H9 (cell line): ENCODE data around the gene LIN54. TPM values are rescaled to one million over a fixed set of nuclear protein-coding genes. Genes with fewer than 3 reads are reported as not detected.

Experiments
- DNase-seq: peaks from one replicate; pipeline ENCODE4 v3.0.0-alpha.2; 2017
- H2AFZ ChIP-seq: one replicate; pipeline ENCODE4 v1.6.1; 2013; ENCODE audit warnings: mild to moderate bottlenecking, low read length, control low read depth, moderate library complexity
- H2AK5ac ChIP-seq: 2 replicates; pipeline ENCODE4 v1.6.1; 2013; ENCODE audit warnings: low read length, control low read depth, mixed read lengths; ENCODE audit not compliant: insufficient read length
- H2BK120ac ChIP-seq: one replicate; pipeline ENCODE4 v1.6.1; 2013; ENCODE audit warnings: low read depth, mild to moderate bottlenecking, low read length, control low read depth, inconsistent platforms; ENCODE audit not compliant: poor library complexity, severe bottlenecking
- H2BK12ac ChIP-seq: 2 replicates; pipeline ENCODE4 v1.6.1; 2013; ENCODE audit warnings: low read length, control low read depth, mixed read lengths, low read depth; ENCODE audit not compliant: insufficient read length
- H2BK15ac ChIP-seq: 2 replicates; pipeline ENCODE4 v1.6.1; 2013; ENCODE audit warnings: low read depth, low read length, control low read depth
- H2BK20ac ChIP-seq: one replicate; pipeline ENCODE4 v1.6.1; 2013; ENCODE audit warnings: low read depth, mild to moderate bottlenecking, low read length, control low read depth, inconsistent platforms; ENCODE audit not compliant: poor library complexity, severe bottlenecking
- H2BK5ac ChIP-seq: 2 replicates; pipeline ENCODE4 v1.6.1; 2013; ENCODE audit warnings: low read length, control low read depth, mixed read lengths; ENCODE audit not compliant: insufficient read length
- H3K14ac ChIP-seq: 2 replicates; pipeline ENCODE4 v1.6.1; 2013; ENCODE audit warnings: low read length, control low read depth; ENCODE audit not compliant: insufficient read depth
- H3K18ac ChIP-seq: 2 replicates; pipeline ENCODE4 v1.6.1; 2013; ENCODE audit warnings: low read depth, mild to moderate bottlenecking, mixed read lengths, low read length, control low read depth; ENCODE audit not compliant: insufficient read length
- H3K23ac ChIP-seq: 2 replicates; pipeline ENCODE4 v1.6.1; 2013; ENCODE audit warnings: low read length, control low read depth, mixed read lengths, low read depth; ENCODE audit not compliant: insufficient read length
- H3K23me2 ChIP-seq: 2 replicates; pipeline ENCODE4 v1.6.1; 2013; ENCODE audit warnings: low read depth, mild to moderate bottlenecking, mixed read lengths, low read length, control low read depth; ENCODE audit not compliant: insufficient read length, poor library complexity, severe bottlenecking
- H3K27ac ChIP-seq: 2 replicates; pipeline ENCODE4 v1.5.1; 2013; ENCODE audit warnings: low read length, control low read depth, mixed read lengths, low read depth; ENCODE audit not compliant: insufficient read length
- H3K27me3 ChIP-seq: 2 replicates; pipeline ENCODE4 v1.6.1; 2013; ENCODE audit warnings: low read length, control low read depth, inconsistent platforms; ENCODE audit not compliant: insufficient read depth
- H3K4ac ChIP-seq: 2 replicates; pipeline ENCODE4 v1.6.1; 2013; ENCODE audit warnings: low read depth, mild to moderate bottlenecking, control low read depth, inconsistent platforms, low read length, moderate library complexity
- H3K4me1 ChIP-seq: 2 replicates; pipeline ENCODE4 v1.6.1; 2013; ENCODE audit warnings: low read length, control low read depth, inconsistent platforms; ENCODE audit not compliant: insufficient read depth
- H3K4me2 ChIP-seq: 2 replicates; pipeline ENCODE4 v1.6.1; 2013; ENCODE audit warnings: low read length, control low read depth, mixed read lengths; ENCODE audit not compliant: insufficient read length, insufficient read depth
- H3K56ac ChIP-seq: 2 replicates; pipeline ENCODE4 v1.6.1; 2013; ENCODE audit warnings: low read depth, mild to moderate bottlenecking, mixed read lengths, low read length, control low read depth; ENCODE audit not compliant: insufficient read length
- H3K79me1 ChIP-seq: 2 replicates; pipeline ENCODE4 v1.6.1; 2013; ENCODE audit warnings: low read depth, mild to moderate bottlenecking, moderate library complexity, low read length, control low read depth, inconsistent platforms; ENCODE audit not compliant: insufficient read depth, poor library complexity, severe bottlenecking
- H3K79me2 ChIP-seq: 2 replicates; pipeline ENCODE4 v1.6.1; 2013; ENCODE audit warnings: low read length, control low read depth, inconsistent platforms; ENCODE audit not compliant: insufficient read depth
- H3K9ac ChIP-seq: 2 replicates; pipeline ENCODE4 v1.6.1; 2013; ENCODE audit warnings: low read length, control low read depth, mixed read lengths; ENCODE audit not compliant: insufficient read length; ENCODE audit errors: extremely low read depth
- H3K9me3 ChIP-seq: one replicate; pipeline ENCODE4 v1.6.1; 2013; ENCODE audit warnings: low read depth, low read length, inconsistent platforms; ENCODE audit not compliant: control insufficient read depth
- H3T11ph ChIP-seq: one replicate; pipeline ENCODE4 v1.6.1; 2013; ENCODE audit warnings: mild to moderate bottlenecking, low read length, control low read depth, inconsistent platforms
- H4K20me1 ChIP-seq: one replicate; pipeline ENCODE4 v1.6.1; 2013; ENCODE audit not compliant: control insufficient read depth, insufficient read length, insufficient read depth
- H4K5ac ChIP-seq: 2 replicates; pipeline ENCODE4 v1.6.1; 2013; ENCODE audit warnings: low read depth, mild to moderate bottlenecking, mixed read lengths, low read length, control low read depth; ENCODE audit not compliant: insufficient read length
- H4K8ac ChIP-seq: replicated peaks from 2 replicates; pipeline ENCODE4 v1.6.1; 2013; ENCODE audit warnings: low read length, control low read depth, mixed read lengths, low read depth; ENCODE audit not compliant: insufficient read length
- H4K91ac ChIP-seq: 2 replicates; pipeline ENCODE4 v1.6.1; 2013; ENCODE audit warnings: low read depth, mild to moderate bottlenecking, moderate library complexity, mixed read lengths, low read length, control low read depth; ENCODE audit not compliant: insufficient read length
- H3K27ac Mint-ChIP-seq, 3 experiments: 2 replicates in 2 of 3; 3 replicates in 1 of 3; pipeline ENCODE4 v1.8.0; 2020 to 2021; ENCODE audit warnings: mixed read lengths in 3 of 3, mild to moderate bottlenecking in 1 of 3, moderate library complexity in 1 of 3
- H3K27me3 Mint-ChIP-seq: 2 replicates; pipeline ENCODE4 v1.8.0; 2021; ENCODE audit warnings: low read depth, mild to moderate bottlenecking, moderate library complexity, mixed read lengths
- H3K36me3 Mint-ChIP-seq, 3 experiments: 2 replicates in 2 of 3; 3 replicates in 1 of 3; pipeline ENCODE4 v1.8.0; 2020 to 2021; ENCODE audit warnings: low read depth in 3 of 3, mixed read lengths in 3 of 3; ENCODE audit not compliant: insufficient read depth in 1 of 3
- H3K4me1 Mint-ChIP-seq, 2 experiments: 2 replicates each; pipeline ENCODE4 v1.8.0; 2020; ENCODE audit warnings: mixed read lengths in 2 of 2
- H3K4me3 Mint-ChIP-seq, 2 experiments: 2 replicates in 1 of 2; 3 replicates in 1 of 2; pipeline ENCODE4 v1.8.0; 2020 to 2021; ENCODE audit warnings: mild to moderate bottlenecking in 2 of 2, mixed read lengths in 2 of 2, moderate library complexity in 1 of 2
- H3K9me3 Mint-ChIP-seq, 2 experiments: 2 replicates in 1 of 2; 3 replicates in 1 of 2; pipeline ENCODE4 v1.8.0; 2020; ENCODE audit warnings: mild to moderate bottlenecking in 2 of 2, mixed read lengths in 2 of 2, moderate library complexity in 1 of 2
- total RNA-seq: library from RNA; stranded (reverse); gene quantifications from 2 replicates; pipeline ENCODE4 v1.2.1, GENCODE V29; 2021
- TF ChIP-seq, protein P1 (sequence below): fragments of 200-600 bp; sonication (generic); conservative IDR thresholded peaks from 3 replicates; pipeline ENCODE4 v1.8.0; 2021; ENCODE audit warnings: antibody characterized with exemption, mild to moderate bottlenecking

LIN54 gene
- total RNA-seq, 1 experiment from 2014 or later = 16.3 TPM

GRCh38 chr4:82921795-82922194 lies 88.8 kb downstream of the LIN54 start:
- H3K9me3 ChIP-seq = no peaks in the 10 kb centered on the region
- no peak overlapping the region for H2BK15ac ChIP-seq
- H2BK120ac ChIP-seq = no peak overlapping the region
- no peak overlapping the region for H4K8ac ChIP-seq
- no peak overlapping the region for H4K91ac ChIP-seq
- no peak overlapping the region for H4K5ac ChIP-seq
- no peak overlapping the region for H2BK20ac ChIP-seq
- TF ChIP-seq, protein P1, sequence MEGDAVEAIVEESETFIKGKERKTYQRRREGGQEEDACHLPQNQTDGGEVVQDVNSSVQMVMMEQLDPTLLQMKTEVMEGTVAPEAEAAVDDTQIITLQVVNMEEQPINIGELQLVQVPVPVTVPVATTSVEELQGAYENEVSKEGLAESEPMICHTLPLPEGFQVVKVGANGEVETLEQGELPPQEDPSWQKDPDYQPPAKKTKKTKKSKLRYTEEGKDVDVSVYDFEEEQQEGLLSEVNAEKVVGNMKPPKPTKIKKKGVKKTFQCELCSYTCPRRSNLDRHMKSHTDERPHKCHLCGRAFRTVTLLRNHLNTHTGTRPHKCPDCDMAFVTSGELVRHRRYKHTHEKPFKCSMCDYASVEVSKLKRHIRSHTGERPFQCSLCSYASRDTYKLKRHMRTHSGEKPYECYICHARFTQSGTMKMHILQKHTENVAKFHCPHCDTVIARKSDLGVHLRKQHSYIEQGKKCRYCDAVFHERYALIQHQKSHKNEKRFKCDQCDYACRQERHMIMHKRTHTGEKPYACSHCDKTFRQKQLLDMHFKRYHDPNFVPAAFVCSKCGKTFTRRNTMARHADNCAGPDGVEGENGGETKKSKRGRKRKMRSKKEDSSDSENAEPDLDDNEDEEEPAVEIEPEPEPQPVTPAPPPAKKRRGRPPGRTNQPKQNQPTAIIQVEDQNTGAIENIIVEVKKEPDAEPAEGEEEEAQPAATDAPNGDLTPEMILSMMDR = no peak
- H3K4me1 ChIP-seq = no peaks in the 10 kb centered on the region
- H3K79me1 ChIP-seq = no peaks in the 10 kb centered on the region
- H3K23ac ChIP-seq = no peak overlapping the region
- H3K36me3 Mint-ChIP-seq = peaks cover 0 to 28% (median 11%) of the 10 kb centered on the region in 3 experiments; a peak in 4 of 7 replicates
- no peak overlapping the region for H3K14ac ChIP-seq
- H3K18ac ChIP-seq = no peak overlapping the region
- H2AFZ ChIP-seq = no peak overlapping the region
- H3K4me3 Mint-ChIP-seq = no peak overlapping the region
- H2BK5ac ChIP-seq = no peak overlapping the region
- no peak overlapping the region for H3K56ac ChIP-seq
- H3K27ac ChIP-seq = no peak overlapping the region
- no peaks in the 10 kb centered on the region for H3K23me2 ChIP-seq
- H3T11ph ChIP-seq = no peak overlapping the region
- no peak overlapping the region for H2BK12ac ChIP-seq
- DNase-seq = no peak
- no peak overlapping the region for H3K9ac ChIP-seq
- H3K9me3 Mint-ChIP-seq = no peaks in the 10 kb centered on the region
- H3K4me2 ChIP-seq = no peak overlapping the region
- H4K20me1 ChIP-seq = no peaks in the 10 kb centered on the region
- no peak overlapping the region; a peak in 1 of 7 replicates for H3K27ac Mint-ChIP-seq
- H3K4ac ChIP-seq = no peak overlapping the region
- no peak overlapping the region for H2AK5ac ChIP-seq
- peaks cover 3% of the 10 kb centered on the region in 2 experiments; a peak in 3 of 4 replicates for H3K4me1 Mint-ChIP-seq
- no peaks in the 10 kb centered on the region for H3K27me3 Mint-ChIP-seq
- H3K27me3 ChIP-seq = no peaks in the 10 kb centered on the region
- H3K79me2 ChIP-seq = no peaks in the 10 kb centered on the region
